NCI-H2107 treated with DMSO at 0.1 percent for 48 hours (cell line): ENCODE data around the gene TRAPPC12.
"Not testable (repeated sequence)": the region's sequence is repeated elsewhere in the genome, so short reads cannot be mapped to it uniquely, and the experiment has no call there.

ENCODE experiments used
- DNase-seq: peaks from one replicate; lab custom pipeline; 2025; ENCODE audit not compliant: unreplicated experiment; lab: John Stamatoyannopoulos, UW

Gene TRAPPC12

DNA sequence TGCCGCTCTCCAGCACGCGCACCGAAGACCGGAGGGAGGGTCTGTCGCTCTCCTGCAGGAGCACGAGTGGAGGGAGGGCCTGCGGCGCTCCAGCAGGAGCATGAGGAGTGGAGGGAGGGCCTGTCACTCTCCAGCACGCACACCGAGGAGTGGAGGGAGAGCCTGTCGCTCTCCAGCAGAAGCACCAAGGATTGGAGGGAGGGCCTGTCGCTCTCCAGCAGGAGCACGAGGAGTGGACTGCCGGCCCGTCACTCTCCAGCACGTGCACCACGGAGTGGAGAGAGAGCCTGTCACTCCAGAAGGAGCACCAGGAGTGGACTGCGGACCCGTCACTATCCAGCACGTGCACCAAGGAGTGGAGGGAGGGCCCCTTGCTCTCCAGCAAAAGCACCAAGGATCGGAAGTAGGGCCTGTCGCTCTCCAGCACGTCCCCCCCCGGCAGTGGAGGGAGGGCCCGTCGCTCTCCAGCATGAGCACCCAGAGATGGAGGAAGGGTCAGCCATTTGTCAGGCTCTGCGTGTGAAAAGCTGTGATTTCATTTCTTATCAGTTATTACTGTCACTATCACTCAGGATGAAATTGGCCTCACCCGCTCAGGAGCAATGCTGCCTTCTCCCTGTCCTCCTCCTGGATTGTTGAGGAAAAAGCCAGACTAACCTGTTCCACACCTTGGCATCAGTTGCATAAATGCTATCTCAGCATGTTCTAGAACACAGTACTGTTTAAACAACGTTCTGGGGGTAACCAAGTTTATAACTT lies 103.9 kb downstream of the TRAPPC12 start:
- no peak for DNase-seq

DNA sequence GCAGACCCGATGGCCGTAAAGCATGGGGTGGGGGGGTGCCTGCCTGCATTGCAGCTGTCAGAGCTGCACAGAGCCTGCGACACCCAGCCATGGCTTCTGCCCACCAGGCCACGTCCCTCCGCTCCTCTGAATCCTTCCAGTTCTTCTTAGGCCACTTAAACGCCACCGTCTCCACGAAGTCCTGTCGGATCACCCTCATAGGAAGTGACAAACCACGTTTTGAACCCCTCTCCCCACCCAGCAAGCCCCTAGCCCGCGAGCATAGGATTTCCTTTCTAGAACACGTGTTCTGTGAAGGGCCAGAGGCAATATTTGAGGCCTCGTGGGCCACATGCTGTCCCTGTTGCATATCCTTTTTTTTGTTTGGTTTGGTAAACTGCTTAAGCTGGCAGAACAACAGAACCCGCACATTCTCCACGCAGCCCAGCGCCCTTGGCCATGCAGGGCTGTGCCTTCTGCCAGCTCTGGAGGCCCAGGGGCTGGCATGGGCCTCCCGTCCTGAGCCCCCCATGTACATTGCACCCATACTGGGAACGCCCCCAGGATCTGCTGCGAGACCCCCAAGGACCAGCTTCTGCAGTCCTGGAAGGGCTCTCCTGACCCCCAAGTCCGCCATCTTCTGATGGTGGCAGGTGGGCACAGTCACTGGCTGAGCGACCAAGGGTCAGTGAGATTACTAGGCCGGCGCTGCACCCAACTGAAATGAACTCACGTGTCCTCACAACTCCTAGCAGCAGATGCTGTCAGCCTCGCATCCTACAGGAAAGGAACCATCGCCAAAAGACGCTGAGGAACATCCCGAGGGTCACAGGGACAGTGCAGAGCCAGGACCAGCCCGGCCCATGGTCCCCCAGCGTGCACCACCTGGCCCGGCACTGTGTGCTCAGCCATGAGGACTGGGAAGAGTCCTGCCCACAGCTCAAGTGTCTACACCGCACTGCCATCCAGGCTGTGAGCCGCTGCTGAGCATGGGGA lies 104.8 kb downstream of the TRAPPC12 start:
- DNase-seq, result no peak

DNA sequence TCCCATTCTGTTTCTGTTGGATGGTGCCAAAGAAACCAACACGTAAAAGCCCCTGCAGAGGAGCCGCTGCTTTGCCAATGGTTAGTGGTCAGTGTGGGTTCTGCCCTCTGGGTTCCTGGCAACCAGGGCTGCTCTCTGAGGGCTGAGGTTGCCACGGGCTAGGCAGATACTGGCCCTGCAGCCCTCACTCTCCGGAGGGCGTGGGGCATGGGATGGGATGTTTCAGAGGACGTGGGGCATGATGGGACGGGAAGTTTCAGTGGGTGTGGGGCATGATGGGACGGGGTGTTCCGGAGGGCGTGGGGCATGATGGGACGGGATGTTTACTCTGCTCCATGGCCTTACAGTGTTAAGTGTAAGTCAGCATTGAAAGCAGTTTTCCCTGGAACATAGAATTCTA lies 105.7 kb downstream of the TRAPPC12 start:
- DNase-seq, result no peak

DNA sequence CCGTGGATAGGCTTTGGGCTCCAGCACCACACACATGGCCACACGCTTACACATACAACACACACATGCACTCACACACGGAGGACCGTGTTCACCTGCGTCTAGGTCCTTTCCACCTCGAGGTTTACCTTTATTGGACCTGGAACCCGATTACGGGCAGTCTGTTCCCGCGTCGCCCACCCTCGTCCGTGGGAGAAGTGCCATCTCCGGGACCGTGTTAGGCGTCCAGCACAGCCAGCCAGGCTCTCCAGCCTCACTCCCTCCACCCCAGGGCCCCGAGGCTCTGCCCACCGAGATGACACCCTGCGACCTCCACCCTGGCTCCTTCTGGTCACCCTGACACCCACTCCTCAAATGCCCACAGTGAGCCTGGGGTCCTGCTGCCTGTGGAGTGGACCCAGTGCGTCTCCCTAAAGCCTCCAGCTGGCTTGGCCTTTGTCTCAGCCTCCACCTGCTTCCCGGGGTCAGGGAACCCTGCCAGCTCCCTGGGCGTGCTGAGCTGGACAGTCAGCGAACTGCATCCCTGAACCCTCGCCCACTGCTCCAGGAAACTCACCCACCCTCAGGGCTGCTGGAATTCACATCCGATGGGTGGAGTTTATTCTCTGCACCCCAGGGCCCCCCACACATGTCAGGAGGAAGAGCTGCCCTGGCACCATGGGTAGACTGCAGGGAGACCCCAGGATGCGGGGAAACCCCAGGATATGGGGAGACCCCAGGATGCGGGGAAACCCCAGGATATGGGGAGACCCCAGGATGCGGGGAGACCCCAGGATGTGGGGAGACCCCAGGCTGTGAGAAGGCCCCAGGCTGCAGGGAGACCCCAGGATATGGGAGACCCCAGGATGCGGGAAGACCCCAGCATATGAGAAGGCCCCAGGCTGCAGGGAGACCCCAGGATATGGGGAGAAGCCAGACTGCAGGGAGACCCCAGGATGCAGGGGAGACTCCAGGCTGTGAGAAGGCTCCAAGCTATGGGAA lies 106.8 kb downstream of the TRAPPC12 start:
- no peak for DNase-seq

DNA sequence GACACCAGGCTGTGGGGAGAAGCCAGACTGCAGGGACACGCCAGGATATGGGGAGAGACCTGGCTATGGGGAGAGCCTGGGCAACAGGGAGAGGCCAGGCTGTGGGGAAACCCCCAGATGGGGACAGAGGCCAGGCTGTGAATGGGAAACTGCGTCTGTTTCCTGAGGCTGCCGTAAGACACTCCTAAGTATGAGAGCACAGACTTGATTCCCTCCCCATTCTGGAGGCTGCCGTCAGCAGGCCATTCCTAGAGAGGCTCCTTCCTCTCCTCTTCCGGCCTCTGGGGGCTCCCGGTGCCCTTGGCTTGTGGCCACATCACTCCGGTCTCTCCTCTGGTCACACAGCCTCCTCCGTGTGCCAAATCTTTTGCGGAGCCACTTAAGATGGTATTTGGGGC lies 107.5 kb downstream of the TRAPPC12 start:
- no peak for DNase-seq

DNA sequence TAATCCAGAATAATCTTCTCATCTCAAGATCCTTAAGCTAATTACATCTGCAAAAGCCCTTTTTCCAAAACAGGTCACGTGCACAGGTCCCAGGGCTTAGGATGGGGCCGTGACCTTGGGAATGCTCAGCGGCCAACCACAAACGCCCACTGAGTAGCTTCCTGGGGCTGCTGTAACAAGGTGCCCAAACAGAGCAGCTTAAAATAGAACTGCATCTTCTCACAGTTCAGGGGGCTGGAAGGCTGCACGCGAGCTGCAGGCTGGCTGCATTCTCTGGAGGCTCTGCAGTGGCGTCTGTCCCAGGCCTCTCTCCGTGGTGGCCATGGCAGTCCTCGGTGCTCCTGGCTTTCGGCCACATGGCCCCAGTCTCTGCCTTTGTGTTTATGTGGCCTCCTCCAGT lies 107.9 kb downstream of the TRAPPC12 start:
- DNase-seq, result no peak

DNA sequence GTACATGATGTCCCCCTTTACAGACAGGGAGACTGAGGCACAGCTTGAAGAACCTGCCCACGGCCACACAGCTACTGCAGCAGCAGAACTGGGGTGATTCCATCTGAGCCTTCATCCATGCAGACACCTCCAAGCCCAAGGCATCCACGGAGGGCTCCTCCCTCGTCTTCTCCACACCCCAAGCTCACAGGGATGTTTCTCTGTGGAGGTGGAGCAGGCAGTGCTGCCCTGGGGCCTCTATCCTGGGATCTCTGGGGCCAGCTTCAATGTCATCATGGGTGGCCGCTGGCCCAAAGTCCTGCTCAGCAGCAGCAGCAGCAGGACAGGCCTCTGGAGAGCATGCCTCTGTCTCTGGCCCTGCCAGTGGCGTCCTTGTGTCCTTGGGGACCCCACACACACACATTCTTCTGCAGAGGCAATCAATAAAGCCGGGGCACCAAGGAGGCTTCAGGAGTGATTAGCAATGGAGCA lies 108.6 kb downstream of the TRAPPC12 start:
- no peak for DNase-seq

DNA sequence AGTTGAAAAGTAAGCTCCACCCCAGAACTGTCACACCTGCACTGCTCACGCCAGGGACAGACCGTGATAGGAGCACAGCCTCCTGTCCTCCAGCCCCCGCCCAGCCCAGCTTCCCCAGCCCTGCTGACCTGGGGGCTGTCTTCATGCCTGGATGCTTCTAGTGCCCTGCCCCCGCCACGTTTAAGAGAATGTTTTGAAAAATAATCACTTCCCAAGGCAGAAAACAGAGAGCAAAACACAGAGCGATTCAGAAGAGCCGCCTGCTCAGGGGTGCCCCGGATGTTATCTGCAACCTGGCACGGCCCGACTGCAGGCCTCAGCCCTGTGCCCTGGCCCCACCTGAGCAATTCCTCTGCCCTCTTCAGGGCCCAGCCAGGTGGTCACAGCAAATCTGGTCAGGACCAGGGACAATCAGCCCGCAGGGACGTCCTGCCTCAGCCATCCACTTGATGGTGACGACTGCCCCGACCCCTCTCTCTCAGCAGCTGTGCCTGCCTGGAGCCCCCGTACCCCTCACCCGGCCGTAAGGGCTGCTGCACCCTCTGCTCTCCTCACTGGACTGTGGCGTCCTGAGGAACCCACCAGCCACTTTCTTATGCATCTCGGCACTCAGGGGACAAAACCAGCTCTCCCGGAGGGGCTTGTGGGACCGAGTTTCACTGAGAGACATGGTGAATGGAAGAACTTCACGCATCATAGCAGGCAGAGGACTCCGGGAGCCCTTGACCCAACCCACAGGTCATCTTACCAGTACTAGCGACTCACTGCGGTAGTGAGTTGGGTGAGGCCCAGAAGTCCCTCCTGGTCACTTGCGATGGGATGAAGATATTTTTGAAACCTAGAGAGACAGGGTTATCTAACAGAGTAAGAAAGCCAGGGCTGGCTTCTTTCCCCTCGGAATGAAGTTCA lies 109.6 kb downstream of the TRAPPC12 start:
- DNase-seq, result peak; percentile 29

DNA sequence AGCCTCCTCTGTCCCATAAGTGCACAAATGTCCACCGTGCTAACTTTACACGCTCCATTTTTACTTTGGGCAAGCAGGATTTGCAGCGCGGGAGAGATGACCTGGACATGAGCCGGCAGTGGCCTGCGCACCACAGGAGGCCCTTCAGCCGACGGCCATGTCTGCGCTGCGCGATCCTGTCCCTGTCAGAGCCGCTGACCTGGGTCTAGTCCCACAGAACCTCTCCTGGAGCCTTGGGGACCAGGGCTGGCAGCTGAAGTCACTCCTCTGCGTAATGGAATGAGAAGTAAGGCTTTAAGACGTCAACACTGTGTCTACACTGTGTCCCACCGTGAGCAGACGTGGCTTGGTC lies 110.2 kb downstream of the TRAPPC12 start:
- no peak for DNase-seq

DNA sequence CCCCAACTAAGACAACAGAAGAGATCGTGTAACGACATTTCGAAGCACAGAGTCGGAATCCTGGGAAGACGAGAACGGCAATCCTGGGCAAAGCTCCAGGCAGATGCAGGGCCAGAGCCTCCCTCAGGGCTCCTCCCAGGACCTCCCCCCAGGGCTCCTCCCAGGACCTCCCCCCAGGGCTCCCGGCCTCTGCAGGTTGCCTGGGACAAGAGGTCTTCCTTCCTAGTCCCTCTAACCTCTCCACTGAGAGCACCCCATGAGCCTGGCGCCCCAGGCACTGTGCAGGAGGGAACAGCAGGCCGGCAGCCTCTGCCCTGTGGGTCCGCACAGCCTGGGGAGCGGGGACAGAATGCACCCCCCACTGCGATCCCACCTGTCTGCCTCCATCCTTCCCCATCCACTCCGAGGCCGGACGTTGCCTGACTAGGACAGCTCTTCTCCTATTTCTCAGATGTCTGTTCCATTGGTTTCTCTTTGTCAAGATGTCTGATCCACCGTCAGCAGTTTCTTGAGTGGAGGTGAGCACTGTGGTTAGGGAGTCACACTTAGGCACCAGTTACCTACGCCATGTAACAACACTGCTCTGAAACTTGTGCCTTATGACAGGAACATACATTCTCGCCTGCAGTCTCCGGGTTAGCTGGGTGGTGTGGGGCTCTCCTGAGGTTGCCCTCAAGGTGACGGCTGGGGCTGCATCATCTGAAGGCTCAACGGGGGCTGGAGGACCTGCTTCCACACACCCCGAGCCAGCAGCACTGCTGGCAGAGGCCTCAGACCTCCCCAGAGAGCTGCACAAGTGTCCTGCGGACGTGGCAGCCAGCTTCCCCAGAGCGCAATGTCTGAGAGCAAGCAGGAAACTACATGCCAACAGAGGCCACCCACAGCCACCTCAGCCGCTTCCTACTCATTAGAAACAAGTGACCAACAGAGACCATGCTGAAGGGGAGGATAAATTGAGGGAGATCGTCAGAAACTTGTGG lies 111.0 kb downstream of the TRAPPC12 start:
- no peak for DNase-seq

DNA sequence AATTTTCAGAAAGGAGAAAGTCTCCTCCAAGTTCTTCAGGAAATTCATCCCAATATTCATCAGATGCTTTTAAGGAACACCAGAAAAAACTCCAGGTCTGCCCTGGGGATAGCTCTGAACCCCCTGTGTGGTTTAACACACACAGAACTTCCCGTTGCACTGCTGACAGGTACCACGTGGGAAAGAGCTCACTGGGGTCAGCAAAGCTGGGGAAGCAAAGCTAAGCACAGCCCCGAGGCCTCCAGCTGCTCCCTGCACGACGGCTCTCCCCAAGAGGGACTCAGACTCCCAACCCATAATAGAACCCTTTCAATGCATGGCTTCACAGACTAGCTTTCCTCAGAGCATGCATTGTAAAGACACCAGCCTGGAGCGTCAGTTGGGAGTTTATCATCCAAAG lies 111.8 kb downstream of the TRAPPC12 start:
- DNase-seq, result no peak

DNA sequence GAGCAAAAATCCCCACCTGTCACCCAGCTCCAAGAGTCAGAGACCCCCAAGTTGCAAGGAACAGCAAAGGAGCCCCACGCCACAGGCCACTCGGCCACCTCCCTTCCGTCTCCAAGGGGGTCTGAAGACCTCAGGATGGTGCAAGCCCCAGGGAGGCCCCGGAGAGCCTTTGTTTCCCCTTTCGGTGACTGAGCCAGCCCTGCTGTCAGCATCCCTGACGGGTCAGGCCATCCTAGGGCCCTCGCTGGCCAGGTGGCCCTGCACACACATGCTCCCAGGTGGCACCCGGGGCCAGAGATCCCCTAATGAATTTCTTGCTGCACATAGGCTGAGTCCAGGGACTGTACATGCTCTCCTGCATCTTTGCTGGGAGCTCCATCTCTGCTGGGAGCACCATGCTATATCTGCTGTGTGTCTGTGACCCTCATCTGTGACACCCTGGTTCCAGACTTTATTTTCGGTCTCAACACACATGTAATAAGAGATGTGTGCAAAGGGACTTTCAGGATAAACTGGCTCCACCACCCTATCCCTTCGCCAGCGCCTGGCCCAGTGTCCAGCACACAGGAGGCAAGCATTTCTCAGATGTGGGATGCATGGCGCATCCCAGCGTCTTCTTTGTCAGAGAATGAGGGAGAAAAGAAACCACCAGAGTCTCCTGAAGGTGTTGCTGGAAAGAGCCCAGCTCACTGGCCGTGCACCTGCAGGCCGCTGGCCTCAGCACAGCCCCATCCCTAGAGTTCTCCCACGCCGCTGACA lies 112.4 kb downstream of the TRAPPC12 start:
- no peak for DNase-seq

DNA sequence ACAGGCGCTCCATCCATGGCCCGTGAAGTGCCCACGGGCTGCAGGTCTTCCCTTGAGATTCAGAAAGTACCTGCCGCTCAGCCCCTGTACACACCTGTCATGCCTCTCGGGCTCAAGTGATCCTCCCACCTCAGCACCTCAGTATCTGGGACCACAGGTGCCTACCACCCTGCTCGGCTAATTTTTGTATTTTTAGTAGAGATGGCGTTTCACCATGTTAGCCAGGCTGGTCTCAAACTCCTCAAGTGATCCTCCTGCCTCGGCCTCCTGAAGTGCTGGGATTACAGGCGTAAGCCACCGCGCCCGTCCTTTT lies 112.9 kb downstream of the TRAPPC12 start:
- not testable (repeated sequence) for DNase-seq

DNA sequence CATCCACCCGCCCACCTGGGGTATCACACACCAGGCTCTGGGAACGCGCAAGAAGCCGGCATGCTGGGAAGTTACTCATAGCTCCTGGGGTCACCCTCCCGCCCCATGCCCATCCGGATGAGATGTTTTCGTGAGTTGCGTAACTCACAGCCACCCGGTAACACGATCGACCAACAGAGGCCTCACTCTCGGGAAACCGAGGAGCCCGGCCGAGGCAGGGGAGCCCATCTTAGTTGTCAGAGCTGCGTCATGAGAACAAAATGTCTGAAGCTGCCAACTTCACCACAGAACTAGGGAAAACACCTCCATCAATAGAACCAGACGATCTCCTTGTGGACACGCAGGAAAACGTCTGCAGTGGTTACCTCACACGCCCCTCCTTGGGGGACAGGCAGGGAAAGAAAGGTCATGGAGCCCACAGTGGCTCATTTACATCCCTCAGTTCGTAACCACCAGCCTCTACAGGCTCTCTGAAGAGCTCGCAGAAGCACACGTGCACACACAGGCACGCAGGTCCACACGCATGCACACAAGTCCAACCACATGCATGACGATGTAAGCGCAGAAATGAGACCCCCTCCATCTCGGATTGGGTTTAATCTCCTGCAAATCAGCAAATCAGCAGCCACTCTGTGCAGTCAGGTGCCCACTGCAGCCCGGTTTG lies 113.6 kb downstream of the TRAPPC12 start:
- DNase-seq, result no peak

DNA sequence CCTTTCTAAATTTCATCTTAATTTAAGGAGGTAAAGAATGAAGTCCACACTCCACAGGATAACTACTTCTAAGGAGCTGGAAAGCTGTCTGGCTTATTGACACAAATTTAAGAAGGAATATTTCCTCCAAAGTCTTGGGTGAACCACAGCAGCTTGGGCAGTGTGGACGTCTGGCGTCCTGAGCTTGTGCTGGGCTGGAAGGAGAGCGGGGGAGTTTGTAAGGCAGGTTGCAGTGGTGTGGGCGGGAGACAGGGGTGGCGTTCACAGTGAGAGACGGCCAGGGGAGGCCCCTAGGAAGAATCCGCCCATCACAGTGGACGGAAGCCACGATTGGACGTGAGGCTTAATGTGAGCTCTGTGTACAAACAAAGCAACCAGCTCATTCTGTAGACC lies 114.1 kb downstream of the TRAPPC12 start:
- no peak for DNase-seq

DNA sequence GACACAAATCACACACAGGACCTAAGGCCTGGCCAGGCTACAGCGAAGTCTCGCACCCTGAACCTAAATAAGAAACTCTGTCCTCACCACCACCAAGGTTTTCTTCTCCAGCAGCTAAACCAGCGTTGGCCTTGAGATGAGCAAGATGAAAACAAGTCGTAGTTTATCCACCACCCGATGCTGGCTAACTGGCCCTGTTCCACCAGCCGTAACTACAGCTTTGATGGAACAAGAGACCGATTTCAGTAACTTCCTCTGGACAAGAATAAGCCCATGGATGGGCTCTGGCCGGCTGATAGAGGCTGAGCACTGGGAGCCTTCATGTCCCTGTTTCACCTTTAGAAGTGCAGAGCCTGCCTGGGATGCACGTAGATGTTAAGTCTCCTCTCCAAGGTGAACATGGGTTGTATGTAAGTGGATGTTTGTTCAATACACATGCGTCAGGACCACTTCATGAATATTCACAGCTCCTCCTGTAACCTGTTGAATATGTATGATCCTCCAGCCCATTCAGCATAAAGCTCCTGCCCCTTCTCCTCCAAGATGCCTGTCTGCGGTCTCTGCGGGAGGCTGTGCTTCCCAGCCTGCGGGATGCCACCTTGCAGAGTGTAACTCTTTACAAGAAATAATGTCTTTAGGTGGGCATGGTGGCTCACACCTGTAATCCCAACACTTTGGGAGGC lies 115.6 kb downstream of the TRAPPC12 start:
- DNase-seq, result no peak

DNA sequence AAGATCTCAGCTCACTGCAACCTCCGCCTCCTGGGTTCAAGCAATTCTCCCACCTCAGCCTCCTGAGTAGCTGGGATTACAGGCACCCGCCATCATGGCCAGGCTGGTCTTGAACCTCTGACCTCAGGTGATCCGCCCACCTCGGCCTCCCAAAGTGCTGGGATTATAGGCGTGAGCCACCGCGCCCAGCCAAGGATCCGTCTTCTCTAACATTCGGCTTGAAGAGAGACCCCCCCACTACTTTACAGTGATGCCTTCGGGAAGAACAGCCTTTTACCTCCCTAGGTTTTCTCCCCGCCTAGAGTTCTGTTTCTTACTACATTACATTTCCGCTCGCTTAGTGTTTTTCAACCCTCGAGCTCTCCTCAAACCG lies 117.2 kb downstream of the TRAPPC12 start:
- DNase-seq, result not testable (repeated sequence)
